Smooth muscle cell (in vitro differentiated cells): ENCODE results near the gene MROH9. TPM values are rescaled to one million over a fixed set of nuclear protein-coding genes. Genes with fewer than 3 reads are reported as not detected.
A peak's percentile ranks its signal among the peaks of the same experiment; 100 is the strongest.

Source experiments
- DNase-seq: peaks from one replicate; lab custom pipeline; 2025; ENCODE audit not compliant: unreplicated experiment; lab: John Stamatoyannopoulos, UW
- H2AFZ ChIP-seq: fragments of 200-600 bp; sonication (generic); 2 replicates; pipeline ENCODE4 v1.6.0; 2016; ENCODE audit warnings: antibody characterized with exemption, low read depth, mild to moderate bottlenecking
- H3F3A ChIP-seq: fragments of 200-600 bp; sonication (generic); 2 replicates; pipeline ENCODE4 v1.6.0; 2017; ENCODE audit warnings: antibody characterized with exemption, low read depth
- H3K27ac ChIP-seq: fragments of 200-600 bp; sonication (generic); 2 replicates; pipeline ENCODE4 v1.5.1; 2016; ENCODE audit warnings: low read depth, mild to moderate bottlenecking
- H3K27me3 ChIP-seq: fragments of 200-600 bp; sonication (generic); 2 replicates; pipeline ENCODE4 v1.6.1; 2016; ENCODE audit warnings: low read depth, mild to moderate bottlenecking
- H3K36me3 ChIP-seq: fragments of 200-600 bp; sonication (generic); 2 replicates; pipeline ENCODE4 v1.5.1; 2016; ENCODE audit warnings: low read depth
- H3K4me1 ChIP-seq: fragments of 200-600 bp; sonication (generic); 2 replicates; pipeline ENCODE4 v1.5.1; 2016; ENCODE audit warnings: low read depth
- H3K4me2 ChIP-seq: fragments of 200-600 bp; sonication (generic); 2 replicates; pipeline ENCODE4 v1.6.0; 2016; ENCODE audit warnings: mild to moderate bottlenecking
- H3K4me3 ChIP-seq: fragments of 200-600 bp; sonication (generic); 2 replicates; pipeline ENCODE4 v1.5.1; 2016; ENCODE audit warnings: mild to moderate bottlenecking
- H3K79me2 ChIP-seq: fragments of 200-600 bp; sonication (generic); 2 replicates; pipeline ENCODE4 v1.6.0; 2016; ENCODE audit warnings: low read depth, mild to moderate bottlenecking
- H3K9ac ChIP-seq: fragments of 200-600 bp; sonication (generic); 2 replicates; pipeline ENCODE4 v1.6.0; 2016; ENCODE audit warnings: low read depth
- H3K9me3 ChIP-seq: fragments of 200-600 bp; sonication (generic); replicated peaks from 2 replicates; pipeline ENCODE4 v1.5.1; 2016; ENCODE audit warnings: low read depth
- H4K20me1 ChIP-seq: fragments of 200-600 bp; sonication (generic); 2 replicates; pipeline ENCODE4 v1.6.0; 2016; ENCODE audit warnings: low read depth
- CTCF ChIP-seq: fragments of 200-600 bp; sonication (generic); IDR thresholded peaks from 2 replicates; pipeline ENCODE4 v1.5.1; 2017; ENCODE audit warnings: borderline replicate concordance, mild to moderate bottlenecking, antibody characterized with exemption; ENCODE audit not compliant: insufficient read depth, poor library complexity, severe bottlenecking
- WGBS: methylation state at CpG from one replicate; pipeline ENCODE4 v1.1.7; 2016; ENCODE audit warnings: low lambda C conversion rate; 5-methylcytosine and 5-hydroxymethylcytosine counted together
- polyA plus RNA-seq: library from polyadenylated mRNA; unstranded; fragments of >200 nt; fragmentation: Nextera tagmentation; extraction: Ambion mirVana; gene quantifications from 2 replicates; pipeline ENCODE4 v1.2.1, GENCODE V29; 2016
- total RNA-seq: library from RNA; depleted of rRNA; stranded (reverse); fragments of >200 nt; gene quantifications from 2 replicates; pipeline ENCODE4 v1.2.3, GENCODE V29; 2014

Gene MROH9, protein sequence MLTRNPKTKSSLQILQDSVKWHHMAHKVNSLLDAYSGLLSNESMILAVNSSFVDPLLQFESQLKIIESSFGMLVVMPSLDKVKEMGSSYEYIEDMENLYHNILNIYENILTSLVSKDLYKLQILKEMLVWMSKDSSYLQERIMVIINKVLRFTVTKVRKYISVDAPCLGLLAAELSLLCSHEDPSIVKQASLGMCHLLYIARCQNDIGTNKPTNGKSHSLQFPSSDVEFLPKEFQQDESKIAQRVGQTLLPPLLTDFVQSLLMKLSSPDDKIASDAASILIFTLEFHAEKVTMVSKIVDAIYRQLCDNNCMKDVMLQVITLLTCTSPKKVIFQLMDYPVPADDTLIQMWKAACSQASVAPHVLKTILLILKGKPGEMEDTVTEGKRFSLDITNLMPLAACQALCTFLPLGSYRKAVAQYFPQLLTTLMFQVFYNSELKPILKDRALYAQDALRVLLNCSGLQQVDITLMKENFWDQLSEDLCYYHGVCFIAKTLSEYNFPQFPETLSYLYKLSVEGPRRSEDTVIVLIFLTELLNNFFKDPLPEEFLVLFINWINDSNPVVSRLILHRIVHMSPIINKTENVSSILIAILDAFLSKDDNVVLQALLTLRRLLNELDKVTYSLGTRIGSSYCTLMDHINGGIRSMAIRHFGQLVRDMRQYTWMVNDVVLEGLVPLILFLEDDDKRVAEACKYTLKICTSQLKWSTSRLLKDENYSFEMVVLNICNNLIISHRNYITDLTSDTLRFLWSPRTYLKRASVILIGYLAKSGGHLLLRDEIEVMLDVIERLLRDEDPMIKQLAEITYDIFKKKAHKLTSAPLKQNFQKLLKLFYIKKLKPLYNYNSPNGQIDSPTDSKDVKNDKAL
- total RNA-seq (not detected in 2 replicates), polyA plus RNA-seq (not detected in 2 replicates)

GRCh38 chr1:170935231-170935630, at the start of gene MROH9:
Gene MROH9 (plus strand): TSS chr1:170935534. CDS start chr1:170945557, 10,023 bp downstream.
- H2AFZ ChIP-seq: no peak within 1 kb of the TSS
- peak within 1 kb of the TSS; percentile 17 for H3K27ac ChIP-seq
- H3K4me2 ChIP-seq: no peak within 1 kb of the TSS
- H3K9ac ChIP-seq: no peak within 1 kb of the TSS
- no peak for TF ChIP-seq CTCF
- no peaks in the 10 kb centered on the region for H3F3A ChIP-seq
- H3K9me3 ChIP-seq: no peaks in the 10 kb centered on the region
- no peaks in the 10 kb centered on the region for H3K4me1 ChIP-seq
- WGBS: 75% methylated on average over 2 of the region's 2 CpGs
- H3K4me3 ChIP-seq: no peak within 1 kb of the TSS
- H3K79me2 ChIP-seq: no peaks in the 10 kb centered on the region
- no peaks in the 10 kb centered on the region for H4K20me1 ChIP-seq
- H3K36me3 ChIP-seq: no peaks in the 10 kb centered on the region
- no peaks in the 10 kb centered on the region for H3K27me3 ChIP-seq
- DNase-seq: no peak

- Histone ChIP-seq H3K79me2 (no peaks in the 10 kb centered on the region), H3K4me2 (no peak overlapping the region), H3K4me1 (no peaks in the 10 kb centered on the region), H3K9ac (no peak overlapping the region), H3K9me3 (no peaks in the 10 kb centered on the region), H3F3A (no peaks in the 10 kb centered on the region), H3K27me3 (peaks cover 11% of the 10 kb centered on the region), H3K4me3 (no peak overlapping the region), H3K27ac (no peak overlapping the region), H2AFZ (no peak overlapping the region), H4K20me1 (no peaks in the 10 kb centered on the region), H3K36me3 (no peaks in the 10 kb centered on the region)
- WGBS: 77% methylated on average over 3 of the region's 3 CpGs
- no peak for TF ChIP-seq CTCF
- no peak for DNase-seq
Observed at GRCh38 chr1:170885551-170885950, 49.8 kb upstream of the MROH9 start.

DNA sequence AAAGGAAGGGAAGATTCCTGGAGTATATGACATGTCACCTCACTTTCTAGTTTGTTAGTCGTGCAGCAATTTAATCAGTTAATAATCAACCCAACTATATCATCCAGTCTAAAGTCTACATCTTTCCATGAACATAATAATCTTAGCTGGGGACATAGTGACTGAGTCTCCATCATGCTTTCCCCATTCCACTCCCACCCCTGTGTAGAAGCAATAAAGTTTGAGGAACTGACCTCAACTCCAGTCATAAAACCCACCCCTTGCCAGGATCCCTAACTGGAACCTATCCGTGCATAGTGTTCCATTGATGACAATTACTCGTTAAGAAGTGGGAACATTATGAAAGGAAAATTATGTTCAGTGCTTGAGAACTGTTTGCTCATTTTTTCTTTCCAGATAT, 48.9 kb upstream of the MROH9 start:
- Histone ChIP-seq H4K20me1 (no peaks in the 10 kb centered on the region), H3K9ac (no peak overlapping the region), H3K79me2 (no peaks in the 10 kb centered on the region), H3K4me2 (no peak overlapping the region), H3F3A (no peaks in the 10 kb centered on the region), H3K27me3 (peaks cover 11% of the 10 kb centered on the region), H3K36me3 (no peaks in the 10 kb centered on the region), H3K9me3 (no peaks in the 10 kb centered on the region), H2AFZ (no peak overlapping the region), H3K4me1 (no peaks in the 10 kb centered on the region), H3K27ac (no peak overlapping the region), H3K4me3 (no peak overlapping the region)
- TF ChIP-seq CTCF: no peak
- 84% methylated on average over 3 of the region's 3 CpGs for WGBS
- DNase-seq: no peak
